NK-92 (cell line): Measurements from ENCODE around the gene PLCG2.

ENCODE experiments used
- DNase-seq: peaks from one replicate; lab custom pipeline; 2025; ENCODE audit not compliant: unreplicated experiment; lab: John Stamatoyannopoulos, UW

The PLCG2 gene

GRCh38 chr16:81841722-81842121 lies 62.6 kb downstream of the PLCG2 start:
- DNase-seq, result peak; percentile 35

- DNase-seq, result no peak
Observed at GRCh38 chr16:81842564-81843242, 63.6 kb downstream of the PLCG2 start.

GRCh38 chr16:81843243-81843582 lies 64.1 kb downstream of the PLCG2 start:
- no peak for DNase-seq

DNA sequence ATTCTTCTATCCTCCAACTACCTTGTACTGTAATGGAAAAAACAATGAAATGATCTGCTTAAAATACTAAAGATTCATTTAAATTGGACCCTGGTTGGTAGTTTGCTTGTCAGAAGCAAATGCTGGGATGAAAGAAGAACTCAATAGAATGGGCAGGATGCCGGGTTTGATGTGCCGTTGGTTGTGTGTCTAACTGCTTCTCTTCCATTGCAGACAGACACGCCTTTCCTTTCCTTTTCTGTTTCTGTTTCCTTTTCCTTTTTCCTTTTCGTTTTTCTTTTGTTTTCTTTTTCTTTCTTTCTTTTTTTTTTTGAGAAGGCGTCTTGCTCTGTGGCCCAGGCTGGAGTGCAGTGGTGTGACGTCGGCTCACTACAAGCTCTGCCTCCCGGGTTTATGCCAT lies 64.6 kb downstream of the PLCG2 start:
- DNase-seq, result no peak

DNA sequence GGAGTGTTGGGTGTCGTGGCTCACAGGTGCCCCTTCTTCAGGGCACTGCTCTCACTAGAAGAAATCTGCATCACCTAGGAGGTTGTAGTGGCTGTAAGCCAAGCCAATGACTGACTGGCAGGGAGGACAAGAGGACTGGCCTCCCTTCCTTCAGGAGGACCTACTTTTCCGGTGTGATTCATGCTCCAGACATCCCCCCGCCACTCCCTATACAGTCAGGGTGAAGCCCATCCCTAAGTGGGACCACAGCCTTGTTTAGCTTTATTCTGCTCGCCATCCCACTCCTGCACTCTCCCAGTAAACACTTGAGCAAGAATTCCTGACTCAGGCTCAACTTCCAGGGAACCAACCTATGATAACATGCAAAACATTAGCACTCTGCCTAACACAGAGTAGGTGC lies 67.0 kb downstream of the PLCG2 start:
- no peak for DNase-seq

- no peak for DNase-seq
Observed at GRCh38 chr16:81848306-81848853, 69.3 kb downstream of the PLCG2 start.

DNA sequence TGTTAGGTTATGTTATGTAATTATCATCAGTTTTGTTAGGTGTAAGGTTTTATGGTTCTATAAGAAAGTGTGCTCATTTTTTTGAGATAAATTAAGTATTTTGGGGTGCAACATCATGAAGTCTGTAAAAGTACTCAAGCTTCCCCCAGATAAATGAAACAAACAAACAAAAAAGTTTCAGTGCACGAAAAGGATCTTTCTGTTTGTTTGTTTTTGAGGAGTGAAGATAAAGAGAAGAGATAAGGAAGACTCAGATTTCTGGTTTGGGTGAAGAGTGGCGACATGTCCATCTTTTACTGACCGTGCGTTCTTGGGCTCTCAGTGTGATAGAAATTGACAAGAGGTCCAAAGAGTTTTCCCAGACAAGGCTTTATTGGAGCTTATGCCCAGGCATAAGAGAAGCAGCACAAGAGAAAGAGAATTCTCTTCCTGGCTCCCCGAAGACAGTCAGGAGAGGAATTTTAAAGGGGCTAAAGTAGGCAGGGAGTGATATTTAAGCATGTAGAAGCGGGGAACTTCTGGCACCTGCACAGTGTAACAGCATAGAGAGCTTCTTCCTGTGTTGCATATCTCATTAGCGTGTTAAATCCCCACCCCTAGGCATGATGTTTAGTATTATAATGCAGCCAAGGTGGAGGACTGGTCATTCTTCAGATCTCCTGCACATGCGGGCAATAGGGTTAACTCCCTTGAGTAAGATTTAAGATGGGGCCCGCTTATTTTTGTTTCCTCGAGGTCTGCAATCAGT lies 71.3 kb downstream of the PLCG2 start:
- DNase-seq, result no peak

DNA sequence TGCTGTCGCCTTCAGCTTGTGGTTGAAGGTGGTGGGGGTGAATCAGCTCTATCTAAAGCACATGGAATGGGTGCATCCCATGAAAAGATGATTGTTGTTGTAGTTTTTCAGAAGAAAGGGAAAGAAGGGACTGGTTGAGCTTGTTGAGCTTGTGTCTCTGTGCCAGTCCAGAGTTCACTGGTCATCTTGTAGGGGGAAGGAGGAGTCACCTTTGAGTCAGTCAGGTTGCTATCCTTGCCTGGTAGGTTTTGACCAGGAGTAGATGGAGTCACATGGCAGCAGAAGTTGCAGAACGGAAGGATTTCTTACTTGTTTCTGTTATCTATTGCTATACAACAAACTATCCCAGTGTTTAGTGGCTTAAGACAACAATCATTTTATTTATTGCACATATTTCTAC lies 73.3 kb downstream of the PLCG2 start:
- no peak for DNase-seq

GRCh38 chr16:81855552-81856153 lies 76.6 kb downstream of the PLCG2 start:
- no peak for DNase-seq

GRCh38 chr16:81860287-81861266 lies 81.5 kb downstream of the PLCG2 start:
- DNase-seq, result no peak

DNA sequence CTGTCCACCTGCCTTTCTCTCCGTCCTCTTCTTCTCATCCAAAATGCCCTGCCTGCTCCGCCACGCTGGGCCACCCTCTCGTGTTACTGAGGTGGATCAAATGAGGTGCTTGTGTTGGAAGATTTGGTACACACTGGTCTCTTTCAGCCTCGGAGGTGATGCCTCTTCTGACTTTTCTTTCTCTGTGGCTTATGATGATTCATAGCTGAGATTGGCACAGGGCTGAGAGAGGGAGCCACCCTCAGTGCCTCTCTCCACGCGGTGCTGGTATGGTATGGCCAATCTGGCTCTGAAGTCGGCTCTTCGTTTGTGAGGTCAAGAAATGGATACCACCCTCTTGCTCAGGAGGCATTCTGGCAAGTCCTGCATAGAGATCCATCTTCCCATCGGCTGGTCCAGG lies 82.4 kb downstream of the PLCG2 start:
- no peak for DNase-seq

GRCh38 chr16:81861915-81862314 lies 82.8 kb downstream of the PLCG2 start:
- DNase-seq, result no peak

DNA sequence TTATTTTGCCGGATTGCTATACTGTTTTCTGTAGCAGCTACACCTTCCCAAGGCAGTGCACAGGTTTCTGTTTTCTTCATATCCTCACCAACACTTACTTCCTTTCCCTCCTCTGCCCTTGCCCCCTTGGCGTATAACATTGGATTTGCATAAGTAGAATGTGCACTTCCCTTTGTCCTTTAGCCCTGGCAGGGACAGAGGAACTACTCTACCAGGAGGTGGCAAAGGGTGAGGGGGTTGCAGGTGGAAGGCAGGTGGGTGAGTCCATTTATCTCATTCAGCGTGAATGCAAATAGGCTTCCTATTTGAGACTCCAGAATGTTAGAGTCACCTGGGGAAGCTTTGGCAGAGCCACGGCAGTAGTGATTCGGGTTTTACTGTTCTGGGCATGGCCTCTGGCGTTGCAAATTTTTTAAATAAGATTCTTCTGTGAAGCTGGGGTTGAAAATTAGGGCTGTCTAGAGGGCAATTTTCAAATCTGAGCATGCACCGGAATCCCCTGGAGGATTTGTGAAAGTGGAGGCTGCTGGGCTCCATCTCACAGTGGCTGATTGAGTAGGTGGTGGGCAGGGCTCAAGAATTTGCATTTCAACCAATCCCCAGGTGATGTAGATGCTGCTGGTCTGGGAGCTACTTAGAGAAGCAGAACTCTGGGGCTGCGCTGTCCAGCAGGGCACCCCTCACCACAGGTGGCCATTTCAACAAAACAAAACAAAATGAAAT lies 84.7 kb downstream of the PLCG2 start:
- DNase-seq, result no peak

- no peak for DNase-seq
Observed at GRCh38 chr16:81864646-81865382, 85.7 kb downstream of the PLCG2 start.

GRCh38 chr16:81866820-81867440 lies 87.8 kb downstream of the PLCG2 start:
- DNase-seq, result no peak

DNA sequence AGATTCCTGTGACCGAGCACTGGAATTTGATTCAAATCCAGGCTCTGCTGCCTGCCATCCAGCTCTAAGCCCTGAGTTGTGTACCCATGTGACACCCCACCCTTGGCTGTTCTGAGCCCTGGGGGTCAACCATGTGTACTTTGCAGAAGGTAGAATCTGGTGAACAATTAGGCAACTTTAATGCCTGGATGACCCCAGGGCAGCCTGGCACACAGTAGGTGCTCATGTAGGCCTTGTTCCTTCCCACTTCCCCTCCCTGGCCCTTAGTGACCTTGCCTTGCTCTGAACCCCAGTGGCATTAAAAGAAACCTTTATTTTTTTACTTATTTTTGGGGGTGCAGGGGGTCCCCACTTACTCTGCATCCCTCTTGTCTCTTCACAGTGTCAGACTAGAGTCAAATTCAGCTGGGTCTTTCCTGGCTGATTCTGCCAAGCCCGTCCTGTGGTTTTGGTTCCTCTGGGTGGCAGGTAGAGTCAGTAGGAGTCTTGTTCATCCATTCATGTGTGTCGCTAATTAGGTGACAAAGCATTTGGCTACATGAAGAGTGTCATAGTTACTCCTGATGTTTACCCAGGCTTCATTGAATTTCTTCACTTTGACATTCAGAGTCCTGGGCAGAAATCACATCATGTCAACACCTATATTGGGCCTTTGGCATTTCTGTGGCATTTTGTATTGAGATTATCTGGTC lies 89.1 kb downstream of the PLCG2 start:
- DNase-seq, result no peak

DNA sequence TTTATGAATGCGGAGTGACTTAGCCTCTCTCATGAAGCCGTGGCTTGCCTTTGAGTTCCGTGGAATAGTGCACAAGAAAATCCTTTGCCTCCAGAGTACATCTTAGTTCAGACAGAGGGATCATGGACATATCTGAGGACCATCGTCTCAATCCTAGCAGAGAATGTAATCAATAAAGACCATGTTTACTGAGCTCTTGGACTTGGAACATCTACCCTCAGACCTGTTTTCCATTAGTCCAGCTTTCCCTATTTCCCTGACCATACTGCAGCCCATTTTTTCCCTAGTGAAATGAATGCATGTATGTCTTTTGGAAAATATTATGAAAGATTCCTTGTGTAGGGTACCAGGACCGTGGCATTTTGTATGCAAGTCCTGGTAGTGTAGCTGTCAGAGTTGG lies 90.2 kb downstream of the PLCG2 start:
- no peak for DNase-seq

GRCh38 chr16:81873206-81873605 lies 94.1 kb downstream of the PLCG2 start:
- DNase-seq, result no peak
